WTC11 (cell line): ENCODE results near the gene THBS3. TPM values are rescaled to one million over a fixed set of nuclear protein-coding genes. Genes with fewer than 3 reads are reported as not detected.

Experiments
- ATAC-seq: fragments of 200-7000 bp; cut with Tn5 transposase; 2 replicates; pipeline ENCODE4 v1.10.0; 2021; ENCODE audit warnings: mild to moderate bottlenecking, moderate library complexity
- CTCF ChIA-PET: fragments of 300-600 bp; sonication (Branson Sonifier 250); formaldehyde crosslinking; loops from one replicate; lab custom pipeline; 2021; ENCODE audit warnings: antibody characterized with exemption; lab: Charles Lee
- POLR2A ChIA-PET: fragments of 350-600 bp; sonication (Branson Sonifier 250); formaldehyde crosslinking; loops from one replicate; lab custom pipeline; 2021; ENCODE audit warnings: antibody characterized with exemption; lab: Charles Lee
- DNase-seq: peaks from one replicate; pipeline ENCODE4 v3.0.0; 2021; ENCODE audit warnings: low spot score
- H3K27ac Mint-ChIP-seq: 2 replicates; pipeline ENCODE4 v1.8.0; 2021; ENCODE audit warnings: mixed read lengths
- H3K27me3 Mint-ChIP-seq: 2 replicates; pipeline ENCODE4 v1.8.0; 2021; ENCODE audit warnings: low read depth, mild to moderate bottlenecking, moderate library complexity, mixed read lengths
- H3K36me3 Mint-ChIP-seq: 2 replicates; pipeline ENCODE4 v1.8.0; 2021; ENCODE audit warnings: mixed read lengths
- H3K4me1 Mint-ChIP-seq: 2 replicates; pipeline ENCODE4 v1.8.0; 2022; ENCODE audit warnings: mixed read lengths
- H3K4me3 Mint-ChIP-seq: 2 replicates; pipeline ENCODE4 v1.8.0; 2021; ENCODE audit warnings: mild to moderate bottlenecking, moderate library complexity, mixed read lengths
- H3K9me3 Mint-ChIP-seq: 2 replicates; pipeline ENCODE4 v1.8.0; 2021; ENCODE audit warnings: mixed read lengths
- CBFB ChIP-seq: sonication (generic); formaldehyde crosslinking; IDR thresholded peaks from 2 replicates; pipeline ENCODE4 v1.8.1; 2022; ENCODE audit warnings: mild to moderate bottlenecking, low read depth, missing genetic modification reagents
- CREM ChIP-seq: sonication (generic); formaldehyde crosslinking; IDR thresholded peaks from 2 replicates; pipeline ENCODE4 v1.8.1; 2022; ENCODE audit warnings: mild to moderate bottlenecking, missing genetic modification reagents, moderate library complexity
- EMX1 ChIP-seq: fragments of 250-450 bp; sonication (Bioruptor Pico); IDR thresholded peaks from 2 replicates; pipeline ENCODE4 v1.8.0; 2021; ENCODE audit warnings: mild to moderate bottlenecking
- ETV6 ChIP-seq: sonication (generic); formaldehyde crosslinking; IDR thresholded peaks from 2 replicates; pipeline ENCODE4 v1.8.1; 2022; ENCODE audit warnings: mild to moderate bottlenecking, missing genetic modification reagents
- GABPB1 ChIP-seq: sonication (generic); formaldehyde crosslinking; IDR thresholded peaks from 2 replicates; pipeline ENCODE4 v1.8.1; 2023; ENCODE audit warnings: mild to moderate bottlenecking, missing genetic modification reagents
- HMGXB4 ChIP-seq: sonication (generic); formaldehyde crosslinking; IDR thresholded peaks from 2 replicates; pipeline ENCODE4 v1.8.1; 2023; ENCODE audit warnings: mild to moderate bottlenecking, moderate library complexity, missing genetic modification reagents
- JAZF1 ChIP-seq: fragments of 250-450 bp; sonication (Bioruptor Pico); IDR thresholded peaks from 2 replicates; pipeline ENCODE4 v1.9.0; 2021; ENCODE audit warnings: moderate library complexity, mild to moderate bottlenecking, inconsistent platforms
- MLX ChIP-seq: sonication (generic); formaldehyde crosslinking; IDR thresholded peaks from 2 replicates; pipeline ENCODE4 v1.8.1; 2023; ENCODE audit warnings: mild to moderate bottlenecking, missing genetic modification reagents, moderate library complexity
- NFATC4 ChIP-seq: fragments of 250-450 bp; sonication (Bioruptor Pico); IDR thresholded peaks from 2 replicates; pipeline ENCODE4 v1.9.0; 2021; ENCODE audit warnings: mild to moderate bottlenecking
- NR2C2 ChIP-seq: sonication (generic); formaldehyde crosslinking; IDR thresholded peaks from 2 replicates; pipeline ENCODE4 v1.8.0; 2022; ENCODE audit warnings: mild to moderate bottlenecking, missing genetic modification reagents
- PRRX2 ChIP-seq: fragments of 250-450 bp; sonication (Bioruptor Pico); IDR thresholded peaks from 2 replicates; pipeline ENCODE4 v1.8.0; 2021; ENCODE audit warnings: mild to moderate bottlenecking
- SMAD4 ChIP-seq: sonication (generic); formaldehyde crosslinking; IDR thresholded peaks from 2 replicates; pipeline ENCODE4 v1.8.0; 2022; ENCODE audit warnings: mild to moderate bottlenecking, missing genetic modification reagents
- TCF7 ChIP-seq: sonication (generic); formaldehyde crosslinking; IDR thresholded peaks from 2 replicates; pipeline ENCODE4 v1.8.0; 2022; ENCODE audit warnings: mild to moderate bottlenecking, low read depth, missing genetic modification reagents, moderate library complexity
- ZNF317 ChIP-seq: sonication (generic); formaldehyde crosslinking; IDR thresholded peaks from 2 replicates; pipeline ENCODE4 v1.8.1; 2023; ENCODE audit warnings: low read depth, mild to moderate bottlenecking, moderate library complexity, missing genetic modification reagents, borderline replicate concordance
- total RNA-seq: library from RNA; stranded (reverse); gene quantifications from 3 replicates; pipeline ENCODE4 v1.2.3, GENCODE V29; 2021
- TF ChIP-seq, protein P1 (sequence below): sonication (generic); formaldehyde crosslinking; IDR thresholded peaks from 2 replicates; pipeline ENCODE4 v1.8.1; 2023; ENCODE audit warnings: mild to moderate bottlenecking, missing genetic modification reagents, borderline replicate concordance
- TF ChIP-seq, protein P2 (sequence below): sonication (generic); formaldehyde crosslinking; IDR thresholded peaks from 2 replicates; pipeline ENCODE4 v1.8.0; 2023; ENCODE audit warnings: missing genetic modification reagents, mild to moderate bottlenecking, borderline replicate concordance
- TF ChIP-seq, protein P3 (sequence below): sonication (generic); formaldehyde crosslinking; IDR thresholded peaks from 2 replicates; pipeline ENCODE4 v1.8.1; 2022; ENCODE audit warnings: low read depth, missing genetic modification reagents, borderline replicate concordance

THBS3 gene
- total RNA-seq, 1 experiment from 2014 or later = 5.3 TPM

- TF ChIP-seq ETV6 (CRISPR knock-in tag) = no peak
- TF ChIP-seq NR2C2 (CRISPR knock-in tag) = no peak
- no peak for TF ChIP-seq SMAD4 (CRISPR knock-in tag)
- no peak for TF ChIP-seq HMGXB4
- TF ChIP-seq PRRX2 = no peak
- TF ChIP-seq, protein P1, sequence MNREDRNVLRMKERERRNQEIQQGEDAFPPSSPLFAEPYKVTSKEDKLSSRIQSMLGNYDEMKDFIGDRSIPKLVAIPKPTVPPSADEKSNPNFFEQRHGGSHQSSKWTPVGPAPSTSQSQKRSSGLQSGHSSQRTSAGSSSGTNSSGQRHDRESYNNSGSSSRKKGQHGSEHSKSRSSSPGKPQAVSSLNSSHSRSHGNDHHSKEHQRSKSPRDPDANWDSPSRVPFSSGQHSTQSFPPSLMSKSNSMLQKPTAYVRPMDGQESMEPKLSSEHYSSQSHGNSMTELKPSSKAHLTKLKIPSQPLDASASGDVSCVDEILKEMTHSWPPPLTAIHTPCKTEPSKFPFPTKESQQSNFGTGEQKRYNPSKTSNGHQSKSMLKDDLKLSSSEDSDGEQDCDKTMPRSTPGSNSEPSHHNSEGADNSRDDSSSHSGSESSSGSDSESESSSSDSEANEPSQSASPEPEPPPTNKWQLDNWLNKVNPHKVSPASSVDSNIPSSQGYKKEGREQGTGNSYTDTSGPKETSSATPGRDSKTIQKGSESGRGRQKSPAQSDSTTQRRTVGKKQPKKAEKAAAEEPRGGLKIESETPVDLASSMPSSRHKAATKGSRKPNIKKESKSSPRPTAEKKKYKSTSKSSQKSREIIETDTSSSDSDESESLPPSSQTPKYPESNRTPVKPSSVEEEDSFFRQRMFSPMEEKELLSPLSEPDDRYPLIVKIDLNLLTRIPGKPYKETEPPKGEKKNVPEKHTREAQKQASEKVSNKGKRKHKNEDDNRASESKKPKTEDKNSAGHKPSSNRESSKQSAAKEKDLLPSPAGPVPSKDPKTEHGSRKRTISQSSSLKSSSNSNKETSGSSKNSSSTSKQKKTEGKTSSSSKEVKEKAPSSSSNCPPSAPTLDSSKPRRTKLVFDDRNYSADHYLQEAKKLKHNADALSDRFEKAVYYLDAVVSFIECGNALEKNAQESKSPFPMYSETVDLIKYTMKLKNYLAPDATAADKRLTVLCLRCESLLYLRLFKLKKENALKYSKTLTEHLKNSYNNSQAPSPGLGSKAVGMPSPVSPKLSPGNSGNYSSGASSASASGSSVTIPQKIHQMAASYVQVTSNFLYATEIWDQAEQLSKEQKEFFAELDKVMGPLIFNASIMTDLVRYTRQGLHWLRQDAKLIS (CRISPR knock-in tag) = no peak
- TF ChIP-seq EMX1 (CRISPR knock-in tag) = no peak
- TF ChIP-seq, protein P2, sequence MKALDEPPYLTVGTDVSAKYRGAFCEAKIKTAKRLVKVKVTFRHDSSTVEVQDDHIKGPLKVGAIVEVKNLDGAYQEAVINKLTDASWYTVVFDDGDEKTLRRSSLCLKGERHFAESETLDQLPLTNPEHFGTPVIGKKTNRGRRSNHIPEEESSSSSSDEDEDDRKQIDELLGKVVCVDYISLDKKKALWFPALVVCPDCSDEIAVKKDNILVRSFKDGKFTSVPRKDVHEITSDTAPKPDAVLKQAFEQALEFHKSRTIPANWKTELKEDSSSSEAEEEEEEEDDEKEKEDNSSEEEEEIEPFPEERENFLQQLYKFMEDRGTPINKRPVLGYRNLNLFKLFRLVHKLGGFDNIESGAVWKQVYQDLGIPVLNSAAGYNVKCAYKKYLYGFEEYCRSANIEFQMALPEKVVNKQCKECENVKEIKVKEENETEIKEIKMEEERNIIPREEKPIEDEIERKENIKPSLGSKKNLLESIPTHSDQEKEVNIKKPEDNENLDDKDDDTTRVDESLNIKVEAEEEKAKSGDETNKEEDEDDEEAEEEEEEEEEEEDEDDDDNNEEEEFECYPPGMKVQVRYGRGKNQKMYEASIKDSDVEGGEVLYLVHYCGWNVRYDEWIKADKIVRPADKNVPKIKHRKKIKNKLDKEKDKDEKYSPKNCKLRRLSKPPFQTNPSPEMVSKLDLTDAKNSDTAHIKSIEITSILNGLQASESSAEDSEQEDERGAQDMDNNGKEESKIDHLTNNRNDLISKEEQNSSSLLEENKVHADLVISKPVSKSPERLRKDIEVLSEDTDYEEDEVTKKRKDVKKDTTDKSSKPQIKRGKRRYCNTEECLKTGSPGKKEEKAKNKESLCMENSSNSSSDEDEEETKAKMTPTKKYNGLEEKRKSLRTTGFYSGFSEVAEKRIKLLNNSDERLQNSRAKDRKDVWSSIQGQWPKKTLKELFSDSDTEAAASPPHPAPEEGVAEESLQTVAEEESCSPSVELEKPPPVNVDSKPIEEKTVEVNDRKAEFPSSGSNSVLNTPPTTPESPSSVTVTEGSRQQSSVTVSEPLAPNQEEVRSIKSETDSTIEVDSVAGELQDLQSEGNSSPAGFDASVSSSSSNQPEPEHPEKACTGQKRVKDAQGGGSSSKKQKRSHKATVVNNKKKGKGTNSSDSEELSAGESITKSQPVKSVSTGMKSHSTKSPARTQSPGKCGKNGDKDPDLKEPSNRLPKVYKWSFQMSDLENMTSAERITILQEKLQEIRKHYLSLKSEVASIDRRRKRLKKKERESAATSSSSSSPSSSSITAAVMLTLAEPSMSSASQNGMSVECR (CRISPR knock-in tag) = no peak
Observed at GRCh38 chr1:155254228-155254713, 46.6 kb upstream of the THBS3 start (continued).

DNA sequence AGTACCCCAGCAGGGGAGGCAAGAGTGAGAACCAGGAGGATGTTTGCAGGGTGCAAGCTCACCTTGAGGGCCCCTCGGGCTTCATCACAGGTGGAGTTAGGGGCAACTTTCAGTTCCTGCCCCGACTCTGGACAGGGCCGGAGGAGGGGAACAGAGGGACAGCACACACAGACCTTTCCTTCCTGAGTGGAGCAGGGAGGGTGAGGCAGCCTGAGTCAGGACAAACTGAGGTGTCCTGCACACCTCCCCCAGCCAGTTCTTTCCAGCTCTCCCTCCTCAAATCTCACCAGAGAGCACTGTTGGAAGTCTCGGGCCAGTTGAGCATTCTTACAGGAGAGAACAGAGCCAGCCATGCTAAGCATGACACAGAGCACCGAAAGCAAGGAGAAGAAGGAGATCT, 46.1 kb upstream of the THBS3 start:
- Mint-ChIP-seq H3K27me3 (no peaks in the 10 kb centered on the region), H3K4me1 (peaks cover 23% of the 10 kb centered on the region), H3K36me3 (peaks cover 16% of the 10 kb centered on the region), H3K9me3 (no peaks in the 10 kb centered on the region), H3K4me3 (peak overlapping the region; percentile 80), H3K27ac (no peak overlapping the region; the same call in none of the 2 replicates)
- ChIA-PET CTCF (interaction anchor here (4.8 kb wide), 1 partner anchor 71 kb away, joined by 204 read pairs; the partner anchor contains the start of gene RUSC1), POLR2A (interaction anchor here (1.2 kb wide), 1 partner anchor 19 kb away, joined by 3 read pairs; the partner anchor contains the start of gene CLK2)
- DNase-seq = no peak
- no peak for ATAC-seq
- TF ChIP-seq EMX1 (CRISPR knock-in tag) (no peak), CBFB (CRISPR knock-in tag) (no peak), GABPB1 (CRISPR knock-in tag) (no peak), CREM (CRISPR knock-in tag) (no peak), MLX (CRISPR knock-in tag) (no peak), JAZF1 (CRISPR knock-in tag) (no peak), NFATC4 (CRISPR knock-in tag) (no peak), TCF7 (CRISPR knock-in tag) (no peak), ZNF317 (CRISPR knock-in tag) (no peak)
- TF ChIP-seq, protein P3, sequence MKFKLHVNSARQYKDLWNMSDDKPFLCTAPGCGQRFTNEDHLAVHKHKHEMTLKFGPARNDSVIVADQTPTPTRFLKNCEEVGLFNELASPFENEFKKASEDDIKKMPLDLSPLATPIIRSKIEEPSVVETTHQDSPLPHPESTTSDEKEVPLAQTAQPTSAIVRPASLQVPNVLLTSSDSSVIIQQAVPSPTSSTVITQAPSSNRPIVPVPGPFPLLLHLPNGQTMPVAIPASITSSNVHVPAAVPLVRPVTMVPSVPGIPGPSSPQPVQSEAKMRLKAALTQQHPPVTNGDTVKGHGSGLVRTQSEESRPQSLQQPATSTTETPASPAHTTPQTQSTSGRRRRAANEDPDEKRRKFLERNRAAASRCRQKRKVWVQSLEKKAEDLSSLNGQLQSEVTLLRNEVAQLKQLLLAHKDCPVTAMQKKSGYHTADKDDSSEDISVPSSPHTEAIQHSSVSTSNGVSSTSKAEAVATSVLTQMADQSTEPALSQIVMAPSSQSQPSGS (CRISPR knock-in tag) = no peak
- TF ChIP-seq, protein P1 (CRISPR knock-in tag) = no peak
